Measurements from ENCODE around the gene NINJ1. TPM values are rescaled to one million over a fixed set of nuclear protein-coding genes. Genes with fewer than 3 reads are reported as not detected.

Gene NINJ1
- total RNA-seq, 4 donors from 2014 or later = 47.0 to 56.8 (median 54.5) TPM

GRCh38 chr9:93133681-93134014 is 403 bp downstream of the NINJ1 start:
- TF ChIP-seq CTCF (IDR thresholded peaks at IDR 0.05) (no peak), POLR2A (IDR thresholded peaks at IDR 0.05) (peak; percentile 73 to 82)
- H3K36me3 ChIP-seq = no peaks in the 10 kb centered on the region
- peak in 2 of 3 donors; percentile 87 to 89 for DNase-seq
- H3K4me1 ChIP-seq = peaks cover 0 to 67% (median 20%) of the 10 kb centered on the region in 4 donors
- H3K4me3 ChIP-seq = peak overlapping the region; percentile 72 to 88 (median 82)
- no peaks in the 10 kb centered on the region for H3K27me3 ChIP-seq
- H3K27ac ChIP-seq = peak overlapping the region; percentile 80 to 98 (median 95)
- no peaks in the 10 kb centered on the region for H3K9me3 ChIP-seq

GRCh38 chr9:93132946-93133680 is 938 bp downstream of the NINJ1 start:
- no peak for TF ChIP-seq POLR2A (IDR thresholded peaks at IDR 0.05)
- peak in 1 of 3 donors; percentile 70 for DNase-seq
- H3K4me3 ChIP-seq = peak overlapping the region; percentile 72 to 88 (median 82)
- peak overlapping the region; percentile 80 to 98 (median 95) for H3K27ac ChIP-seq
- H3K36me3 ChIP-seq = no peaks in the 10 kb centered on the region
- peaks cover 0 to 71% (median 20%) of the 10 kb centered on the region in 4 donors for H3K4me1 ChIP-seq
- no peaks in the 10 kb centered on the region for H3K9me3 ChIP-seq
- no peaks in the 10 kb centered on the region for H3K27me3 ChIP-seq

- Histone ChIP-seq H3K36me3 (no peaks in the 10 kb centered on the region), H3K4me3 (peak overlapping the region; percentile 72 to 88 (median 82)), H3K27me3 (no peaks in the 10 kb centered on the region), H3K27ac (peak overlapping the region; percentile 80 to 98 (median 95)), H3K4me1 (peaks cover 0 to 78% (median 23%) of the 10 kb centered on the region in 4 donors), H3K9me3 (no peaks in the 10 kb centered on the region)
- TF ChIP-seq POLR2A (IDR thresholded peaks at IDR 0.05) (no peak), CTCF (IDR thresholded peaks at IDR 0.05) (no peak)
- DNase-seq = no peak
Measured at GRCh38 chr9:93132287-93132927, 1.6 kb downstream of the NINJ1 start.

- Histone ChIP-seq H3K4me3 (peak overlapping the region in 2 of 4 donors; percentile 88), H3K4me1 (peaks cover 0 to 84% (median 26%) of the 10 kb centered on the region in 4 donors), H3K27me3 (no peaks in the 10 kb centered on the region), H3K9me3 (no peaks in the 10 kb centered on the region), H3K27ac (peak overlapping the region; percentile 80 to 98 (median 95)), H3K36me3 (no peaks in the 10 kb centered on the region)
- TF ChIP-seq CTCF (IDR thresholded peaks at IDR 0.05) = no peak
- no peak for TF ChIP-seq POLR2A (IDR thresholded peaks at IDR 0.05)
- DNase-seq = no peak
Measured at GRCh38 chr9:93131599-93132286, 2.3 kb downstream of the NINJ1 start.

GRCh38 chr9:93130861-93131481 is 3.1 kb downstream of the NINJ1 start:
- TF ChIP-seq POLR2A (IDR thresholded peaks at IDR 0.05) = no peak
- no peak for TF ChIP-seq CTCF (IDR thresholded peaks at IDR 0.05)
- H3K27me3 ChIP-seq = no peaks in the 10 kb centered on the region
- H3K4me1 ChIP-seq = peaks cover 0 to 84% (median 33%) of the 10 kb centered on the region in 4 donors
- peak overlapping the region; percentile 36 to 98 (median 95) for H3K27ac ChIP-seq
- no peaks in the 10 kb centered on the region for H3K9me3 ChIP-seq
- DNase-seq = no peak
- H3K36me3 ChIP-seq = no peaks in the 10 kb centered on the region
- no peak overlapping the region for H3K4me3 ChIP-seq

Measured in Peyer's patch (tissue), 4 donors.